Liver (tissue), 3 donors: ENCODE data around the gene MASP1.

Source experiments
- ATF3 ChIP-seq: IDR thresholded peaks from 2 replicates; pipeline ENCODE4 v1.6.1; 2016; ENCODE audit warnings: antibody characterized with exemption
- CTCF ChIP-seq: fragments of 150-350 bp; IDR thresholded peaks from 2 replicates; pipeline ENCODE4 v1.5.1; 2017; ENCODE audit warnings: improper control_type of control experiment, low read depth, low read length; ENCODE audit not compliant: missing input control
- FOXA1 ChIP-seq: IDR thresholded peaks from 2 replicates; pipeline ENCODE4 v1.6.1; 2016; ENCODE audit warnings: antibody characterized with exemption
- FOXA2 ChIP-seq: IDR thresholded peaks from 2 replicates; pipeline ENCODE4 v1.6.1; 2016; ENCODE audit warnings: antibody characterized with exemption
- HNF4A ChIP-seq, 2 donors: conservative IDR thresholded peaks; 2 replicates each; pipeline ENCODE4 v1.6.1; 2016; ENCODE audit warnings: antibody characterized with exemption in 2 of 2, mild to moderate bottlenecking in 2 of 2
- HNF4G ChIP-seq: IDR thresholded peaks from 2 replicates; pipeline ENCODE4 v1.6.1; 2016; ENCODE audit warnings: antibody characterized with exemption
- MAX ChIP-seq: IDR thresholded peaks from 2 replicates; pipeline ENCODE4 v1.6.1; 2016; ENCODE audit warnings: antibody characterized with exemption
- REST ChIP-seq: IDR thresholded peaks from 2 replicates; pipeline ENCODE4 v1.6.1; 2016; ENCODE audit warnings: antibody characterized with exemption, mild to moderate bottlenecking
- SP1 ChIP-seq: IDR thresholded peaks from 2 replicates; pipeline ENCODE4 v1.6.1; 2018; ENCODE audit warnings: antibody characterized with exemption, mild to moderate bottlenecking
- TAF1 ChIP-seq: conservative IDR thresholded peaks from 2 replicates; pipeline ENCODE4 v1.6.1; 2016; ENCODE audit warnings: antibody characterized with exemption, mild to moderate bottlenecking
- YY1 ChIP-seq: IDR thresholded peaks from 2 replicates; pipeline ENCODE4 v1.6.1; 2016; ENCODE audit warnings: antibody characterized with exemption, mild to moderate bottlenecking
- ZBTB33 ChIP-seq: IDR thresholded peaks from 2 replicates; pipeline ENCODE4 v1.6.1; 2016; ENCODE audit warnings: antibody characterized with exemption
- donor health status: healthy.
- donor health status: healthy.

- TF ChIP-seq SP1 (no peak), ZBTB33 (no peak), HNF4A (conservative IDR thresholded peaks at IDR 0.05) (no peak), FOXA2 (no peak), CTCF (no peak), ATF3 (no peak), MAX (no peak), TAF1 (no peak), REST (no peak), HNF4G (no peak), YY1 (no peak), FOXA1 (no peak)
Measured at GRCh38 chr3:187213616-187214015, 77.9 kb downstream of the MASP1 start.
